HG03139 (cell line): ENCODE measurements around the gene KIF5B.
A peak's percentile ranks its signal among the peaks of the same experiment; 100 is the strongest.
"Not testable (repeated sequence)": the region's sequence is repeated elsewhere in the genome, so short reads cannot be mapped to it uniquely, and the experiment has no call there.

Experiments
- ATAC-seq: cut with Tn5 transposase; IDR thresholded peaks from one replicate; pipeline ENCODE4 v1.9.1; 2021; ENCODE audit not compliant: unreplicated experiment

Gene KIF5B

DNA sequence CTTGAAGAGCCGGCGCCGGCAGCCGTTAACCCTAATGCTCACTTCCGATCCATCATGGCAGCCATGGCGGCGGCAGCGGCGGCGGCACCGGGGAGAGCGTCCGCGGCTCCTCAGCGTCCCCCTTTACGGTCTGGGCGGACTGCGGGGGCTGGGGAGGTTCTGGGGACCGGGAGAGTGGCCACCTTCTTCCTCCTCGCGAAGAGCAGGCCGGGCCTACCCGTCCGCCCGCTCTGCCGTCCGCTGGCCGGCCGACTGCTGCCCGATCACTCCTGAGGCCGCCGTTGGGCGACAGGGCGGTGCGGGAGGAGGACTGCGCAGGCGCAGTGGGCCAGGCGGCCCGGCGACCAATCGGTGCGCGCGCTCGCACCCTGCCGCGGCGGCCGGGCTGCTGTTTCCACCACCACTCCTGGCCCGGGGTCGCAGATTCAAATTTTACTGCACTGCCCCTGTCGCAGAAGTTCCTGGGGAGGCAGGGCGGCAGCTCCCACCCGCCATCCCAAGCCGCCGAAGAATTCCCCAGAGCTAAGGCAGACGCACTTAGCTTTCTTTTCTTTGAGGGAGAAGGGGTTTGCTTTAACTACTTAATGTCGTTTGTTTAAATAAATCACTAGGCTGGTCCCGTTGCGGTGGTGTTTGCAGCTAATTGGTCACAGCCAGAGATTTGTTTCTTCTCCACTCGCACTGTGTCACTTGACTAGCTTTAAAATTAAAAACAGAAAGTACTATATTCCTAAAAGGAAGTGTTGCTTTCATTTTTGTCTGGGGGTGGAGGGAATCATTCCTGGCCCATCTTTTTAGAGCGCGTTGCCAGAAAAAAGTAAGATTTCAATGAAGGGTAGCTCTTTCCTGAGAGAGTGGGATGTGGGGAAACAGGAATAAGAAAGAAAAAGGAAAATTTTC is at the start of gene KIF5B:
TSS of gene KIF5B (minus strand) at position 290 of the 900 bp plus-strand sequence. CDS start 452 bp downstream, outside the sequence.
- ATAC-seq: peak; percentile 82

DNA sequence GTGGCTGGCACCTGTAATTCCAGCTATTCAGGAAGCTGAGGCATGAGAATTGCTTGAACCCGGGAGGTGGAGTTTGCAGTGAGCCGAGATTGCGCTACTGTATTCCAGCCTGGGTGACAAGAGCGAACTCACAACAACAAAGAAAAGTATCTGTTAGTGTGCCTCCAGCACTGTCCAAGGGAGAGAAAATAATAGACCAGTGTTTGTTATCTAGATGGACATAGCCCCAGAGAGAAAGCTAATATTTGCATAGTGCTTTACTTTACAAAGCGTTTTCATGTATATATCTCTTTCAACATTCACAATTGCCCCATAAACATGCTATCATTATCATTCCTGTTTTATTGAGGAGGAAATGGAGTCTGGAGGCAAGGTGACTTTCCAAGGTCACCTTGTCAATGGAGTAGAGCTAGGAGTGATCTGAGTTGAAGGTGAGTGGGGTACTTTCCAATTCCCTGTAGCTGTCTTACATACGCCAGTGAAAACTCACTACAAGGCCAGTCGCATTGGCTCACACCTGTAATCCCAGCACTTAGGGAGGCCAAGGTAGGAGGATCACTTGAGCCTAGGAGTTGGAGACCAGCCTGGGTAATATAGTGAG is 49.7 kb upstream of the KIF5B start:
- ATAC-seq: no peak

DNA sequence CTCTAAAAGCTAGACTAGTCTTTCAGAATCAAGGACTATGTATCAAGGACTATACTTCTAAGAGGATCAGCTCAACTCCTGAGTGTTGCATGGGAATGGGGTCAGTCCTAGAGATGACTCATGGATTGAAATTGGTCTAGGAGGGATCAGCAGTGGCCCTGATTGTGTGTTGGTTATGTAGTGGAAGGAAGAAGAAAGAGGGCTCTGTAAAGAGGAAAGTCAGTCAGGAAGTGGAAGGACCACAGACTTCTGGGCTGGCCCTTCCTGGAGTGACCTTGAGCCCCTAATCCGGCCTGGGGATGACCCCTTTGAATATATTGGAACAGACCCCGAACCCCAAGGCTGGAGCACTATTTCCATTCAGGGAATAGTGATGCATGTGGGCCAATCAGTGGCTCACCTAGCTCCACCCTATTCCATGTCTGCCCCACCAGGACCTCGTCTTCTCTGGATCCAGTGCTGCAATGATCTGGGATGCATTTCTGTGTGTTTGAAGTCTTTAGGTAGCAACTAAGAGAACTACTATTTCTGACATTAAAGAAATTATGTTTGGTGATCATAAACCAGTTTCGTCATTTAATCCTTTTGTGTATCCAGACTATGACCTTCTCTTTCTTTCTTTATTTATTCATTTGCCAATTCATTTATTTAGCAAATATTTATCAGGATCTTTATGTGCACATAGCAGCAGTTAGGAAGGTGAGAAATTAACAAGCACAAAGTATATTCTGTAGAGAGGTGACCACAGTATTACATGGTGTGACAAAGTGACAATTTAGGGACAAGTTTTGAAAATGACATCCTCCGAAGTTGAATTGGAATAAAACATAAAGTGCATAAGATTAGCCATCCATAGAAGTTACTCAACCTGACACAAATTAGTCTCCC is 48.6 kb upstream of the KIF5B start:
- ATAC-seq: no peak

DNA sequence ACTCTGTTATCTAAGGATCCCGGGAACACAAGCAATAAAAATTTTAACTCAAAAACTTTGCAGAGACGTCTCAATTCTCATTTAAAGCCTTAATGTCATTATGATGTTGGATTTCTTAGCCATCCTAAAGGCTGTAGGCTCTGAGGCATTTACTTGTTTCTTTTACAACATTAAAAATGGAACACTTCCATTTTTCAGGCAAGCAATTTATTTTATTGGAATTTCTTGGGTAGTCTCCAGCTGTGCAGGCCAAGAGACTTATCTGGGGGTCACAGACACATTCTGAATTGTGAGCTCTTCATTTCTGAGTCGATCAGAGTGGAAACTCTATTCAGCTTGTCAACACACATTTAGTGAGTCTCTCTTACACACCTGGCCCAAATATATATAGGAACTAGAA is 48.0 kb upstream of the KIF5B start:
- ATAC-seq: no peak

DNA sequence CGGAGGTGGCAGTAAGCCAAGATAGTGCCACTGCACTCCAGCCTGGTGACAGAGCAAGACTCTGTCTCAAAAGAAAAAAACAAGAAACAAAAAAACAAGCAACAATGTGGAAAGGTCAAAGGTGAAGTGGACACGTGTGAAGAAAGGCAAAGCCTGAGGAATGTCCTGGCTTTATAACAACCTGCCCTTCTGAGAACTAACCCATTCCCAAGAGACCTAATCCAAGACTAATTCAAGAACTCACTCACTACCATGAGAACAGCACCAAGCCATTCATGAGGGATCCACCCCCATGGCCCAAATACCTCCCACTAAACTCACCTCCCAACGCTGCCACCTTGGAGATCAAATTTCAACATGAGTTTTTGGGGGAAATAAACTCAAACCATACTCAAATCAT is 47.5 kb upstream of the KIF5B start:
- ATAC-seq: no peak

DNA sequence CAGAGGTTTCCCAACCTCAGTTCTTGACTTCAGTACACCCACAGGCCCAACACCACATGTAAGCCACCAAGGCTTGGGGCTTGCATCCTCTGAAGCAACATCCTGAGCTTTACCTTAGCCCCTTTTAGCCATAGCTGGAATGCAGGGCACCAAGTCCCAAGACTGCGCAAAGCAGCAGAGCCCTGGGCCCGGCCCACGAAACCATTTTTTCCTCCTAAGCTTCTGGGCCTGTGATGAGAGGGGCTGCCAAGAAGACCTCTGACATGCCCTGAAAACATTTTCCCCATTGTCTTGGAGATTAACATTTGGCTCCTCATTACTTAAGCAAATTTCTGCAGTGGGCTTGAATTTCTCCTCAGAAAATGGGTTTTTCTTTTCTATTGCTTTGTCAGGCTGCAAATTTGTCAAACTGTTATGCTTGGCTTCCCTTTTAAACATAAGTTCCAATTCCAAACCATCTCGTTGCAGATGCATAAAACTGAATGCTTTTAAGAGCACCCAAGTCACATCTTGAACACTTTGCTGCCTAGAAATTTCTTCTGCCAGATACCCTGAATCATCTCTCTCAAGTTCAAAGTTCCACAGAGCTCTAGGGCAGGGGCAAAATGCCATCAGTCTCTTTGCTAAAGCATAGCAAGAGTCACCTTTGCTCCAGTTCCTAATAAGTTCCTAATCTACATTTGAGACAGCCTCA is 42.5 kb upstream of the KIF5B start:
- not testable (repeated sequence) for ATAC-seq

DNA sequence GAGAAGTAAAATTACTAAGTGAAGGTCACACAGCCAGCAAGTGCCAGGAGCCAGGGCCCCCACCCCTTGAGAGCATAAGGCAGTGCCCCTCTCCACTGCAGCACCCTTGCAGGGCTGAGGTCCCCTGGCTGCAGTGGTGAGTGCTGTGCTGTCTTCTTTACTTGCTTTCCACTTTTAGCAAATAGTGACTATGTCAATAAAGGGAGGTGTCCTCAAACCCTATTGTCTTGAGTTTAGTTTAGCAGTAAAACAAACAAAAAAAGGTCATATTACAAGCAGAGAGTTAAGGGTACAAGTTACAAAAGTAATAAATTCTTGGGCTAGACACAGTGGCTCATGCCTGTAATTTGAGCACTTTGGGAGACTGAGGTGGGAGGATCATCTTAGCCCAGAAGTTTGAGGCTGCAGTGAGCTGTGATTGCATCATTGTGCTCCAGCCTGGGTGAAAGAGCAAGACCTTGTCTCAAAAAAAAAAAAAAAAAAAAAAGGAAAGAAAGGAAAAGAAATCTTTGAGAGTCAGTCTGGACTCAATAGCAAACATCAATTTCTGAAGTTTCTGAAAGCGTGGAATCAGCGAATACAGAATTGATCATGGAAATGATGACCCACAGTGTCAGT is 39.0 kb upstream of the KIF5B start:
- no peak for ATAC-seq

DNA sequence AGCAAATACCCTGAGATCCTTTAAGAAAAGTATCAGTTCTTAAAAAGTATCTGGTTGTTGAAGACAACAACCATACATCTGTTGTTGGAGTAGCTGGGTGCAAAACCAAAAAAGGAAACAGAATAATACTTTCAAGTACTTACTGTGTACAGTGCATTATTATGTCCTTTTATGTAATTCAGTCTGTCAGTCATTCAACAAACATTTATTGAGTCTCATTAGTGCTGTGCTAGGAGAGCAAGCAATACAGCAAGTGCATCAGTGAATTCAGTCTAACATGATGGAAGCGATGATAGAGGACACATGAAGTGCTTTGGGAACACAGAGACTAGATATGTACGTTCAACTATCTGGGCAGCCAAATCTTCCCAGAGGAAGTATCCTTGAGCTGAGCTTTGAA is 37.4 kb upstream of the KIF5B start:
- no peak for ATAC-seq

DNA sequence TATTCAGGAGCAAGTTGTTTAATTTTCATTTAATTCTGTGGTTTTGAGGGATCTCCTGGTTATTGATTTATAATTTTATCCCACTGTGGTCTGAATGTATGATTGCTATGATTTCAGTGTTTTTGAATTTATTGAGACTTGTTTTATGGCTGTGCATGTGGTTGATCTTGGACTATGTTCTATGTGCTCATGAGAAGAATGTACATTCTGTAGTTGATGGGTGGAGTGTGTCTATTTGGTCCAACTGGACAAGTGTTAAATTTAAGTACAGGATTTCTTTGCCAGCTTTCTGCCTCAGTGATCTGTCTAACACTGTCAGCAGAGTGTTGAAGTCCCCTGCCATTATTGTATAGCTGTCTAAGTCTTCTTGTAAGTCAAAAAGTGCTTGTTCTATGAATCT is 34.8 kb upstream of the KIF5B start:
- ATAC-seq: no peak

DNA sequence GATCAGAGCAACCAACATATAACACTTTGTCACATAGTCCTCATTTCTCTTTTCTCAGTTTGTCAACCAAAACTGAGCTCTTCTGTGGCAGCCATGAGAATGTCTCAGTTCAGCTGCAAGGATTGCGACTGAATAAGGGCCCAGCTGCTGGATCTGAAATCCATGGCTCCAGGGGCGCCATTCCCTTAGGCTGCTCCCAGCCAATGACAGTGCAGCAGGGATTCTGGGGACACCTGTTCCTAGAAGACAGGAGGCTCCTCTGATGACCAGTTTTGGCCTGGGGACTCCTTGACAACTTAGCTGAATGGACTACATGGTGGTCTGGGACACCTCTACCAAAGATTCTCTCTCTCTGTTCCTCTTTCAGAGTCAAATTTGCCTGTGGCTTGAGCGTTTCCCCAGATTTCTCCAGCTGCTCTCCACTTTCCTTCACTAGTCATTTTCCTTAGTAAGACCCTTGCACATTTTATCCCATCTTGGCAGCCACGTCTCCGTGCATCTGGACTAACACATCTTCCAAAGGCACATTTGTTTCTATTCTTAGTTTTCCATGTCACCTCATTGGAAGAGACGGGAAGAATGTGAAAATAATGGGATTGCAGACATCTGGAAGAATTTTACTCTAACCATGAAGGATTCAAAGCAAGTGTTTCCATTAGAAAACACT is 28.1 kb upstream of the KIF5B start:
- no peak for ATAC-seq

DNA sequence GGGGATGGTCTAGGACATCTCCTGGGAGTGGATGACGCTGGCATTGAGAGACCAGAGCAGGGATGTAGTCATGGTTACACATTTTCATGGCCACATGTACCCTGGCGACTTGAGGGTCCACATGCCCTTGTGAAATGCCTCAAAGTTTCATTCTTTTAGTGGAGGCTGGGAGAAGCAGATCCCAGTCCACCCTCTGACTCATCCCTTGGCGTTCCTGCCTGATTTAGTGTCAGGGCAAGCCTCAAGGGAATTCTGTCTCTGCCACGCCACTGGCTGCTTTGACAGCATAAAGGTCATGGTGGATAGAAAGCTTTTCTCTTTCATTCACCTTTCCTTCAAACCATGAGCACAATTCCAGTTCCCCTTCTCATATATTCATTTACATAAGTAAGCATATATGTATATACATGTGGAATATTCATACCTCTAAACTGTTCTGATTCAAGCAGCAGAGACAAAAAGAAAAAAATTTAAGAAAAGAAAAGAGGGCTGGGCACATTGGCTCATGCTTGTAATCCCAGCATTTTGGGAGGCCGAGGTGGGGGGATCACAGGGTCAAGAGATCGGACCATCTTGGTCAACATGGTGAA is 21.8 kb upstream of the KIF5B start:
- ATAC-seq: no peak

DNA sequence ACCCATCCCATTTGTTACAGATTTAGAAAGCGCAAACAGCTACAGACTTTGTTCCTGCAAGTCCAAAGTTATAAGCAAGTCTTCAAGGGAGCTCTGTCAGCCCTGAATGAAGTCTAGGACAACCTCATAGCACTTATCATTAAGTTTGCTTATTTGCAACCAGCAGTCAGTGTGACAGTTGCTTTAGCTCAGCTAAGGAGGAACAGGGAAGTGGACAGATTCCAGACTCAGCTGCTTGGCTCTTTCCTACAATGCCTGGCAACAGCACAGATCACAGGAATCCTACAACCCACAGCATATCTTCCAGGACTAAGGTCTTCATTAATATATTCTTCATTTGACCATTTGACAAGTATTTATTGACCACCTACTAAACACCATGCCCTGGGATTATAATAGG is 17.4 kb upstream of the KIF5B start:
- no peak for ATAC-seq

DNA sequence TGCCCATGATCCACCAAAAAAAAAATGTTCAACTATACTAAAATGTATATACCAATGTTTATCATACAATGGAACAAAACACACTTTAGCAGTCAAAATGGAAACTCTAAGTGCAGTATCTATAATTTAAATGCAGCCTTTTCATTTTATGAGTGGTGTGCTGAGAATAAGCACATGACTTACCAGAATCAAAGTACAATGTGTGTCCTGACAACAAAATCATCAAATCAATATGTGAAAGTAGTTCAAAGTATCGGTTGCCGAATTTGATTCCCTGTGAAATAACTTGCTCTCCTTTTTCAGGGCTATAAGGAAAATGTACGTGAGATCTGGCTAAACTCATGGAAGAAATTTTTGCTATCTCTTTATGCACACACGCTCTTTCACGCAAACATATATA is 16.9 kb upstream of the KIF5B start:
- no peak for ATAC-seq

DNA sequence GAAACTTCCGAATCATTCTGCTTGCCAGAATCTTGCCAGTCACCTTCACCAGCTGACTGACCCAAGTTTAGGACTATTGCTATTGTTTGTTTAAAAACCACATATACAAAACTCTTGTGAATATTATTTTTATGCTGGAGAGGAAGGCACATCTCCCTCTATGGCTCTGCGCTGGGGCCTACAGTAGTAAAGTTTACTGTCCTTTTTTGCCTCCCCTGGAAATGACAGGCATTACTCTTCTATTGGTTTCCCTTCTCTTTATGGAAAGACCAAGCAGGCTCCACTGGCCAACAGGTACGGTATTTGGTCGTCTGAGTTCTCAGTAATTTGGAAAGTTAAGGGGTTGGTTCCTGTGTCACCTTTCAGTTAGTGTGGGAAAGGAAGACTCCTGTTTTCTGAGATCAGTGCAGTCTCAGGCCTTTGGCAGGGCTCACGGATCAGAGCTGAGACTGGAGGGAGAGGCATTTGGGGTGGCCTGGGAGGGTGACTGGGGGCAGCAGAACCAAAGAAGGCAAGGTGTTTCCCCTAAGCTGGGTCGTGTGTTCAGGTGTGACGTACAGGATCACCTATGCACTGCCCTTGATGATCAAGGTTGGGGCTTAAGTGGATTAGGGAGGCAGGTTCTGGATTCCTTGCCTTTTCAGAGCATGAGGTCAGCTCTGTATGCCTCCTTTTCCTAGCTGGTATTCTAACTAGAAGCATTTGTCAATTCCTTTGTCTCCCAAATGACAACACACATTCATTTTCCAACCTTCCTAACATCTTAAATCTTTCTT is 16.0 kb upstream of the KIF5B start:
- ATAC-seq: no peak

DNA sequence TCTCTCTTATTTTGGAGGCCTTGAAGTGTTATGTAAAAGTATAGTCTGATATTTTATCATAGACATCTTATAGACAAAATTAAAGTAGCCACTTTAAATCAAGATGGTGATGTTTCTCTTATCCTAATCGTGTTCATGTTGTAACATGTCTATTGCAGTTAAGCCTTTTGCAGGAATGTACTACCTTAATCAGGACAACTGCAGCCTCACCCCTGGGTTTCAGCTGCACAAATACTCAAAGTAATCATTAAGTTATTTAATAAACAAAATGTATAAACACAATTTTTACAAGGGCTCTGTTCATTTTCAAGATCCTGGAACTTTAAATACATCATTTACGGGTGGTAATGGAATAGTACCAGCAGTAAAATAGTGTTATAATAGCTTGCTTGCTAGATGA is 14.4 kb upstream of the KIF5B start:
- ATAC-seq: no peak

DNA sequence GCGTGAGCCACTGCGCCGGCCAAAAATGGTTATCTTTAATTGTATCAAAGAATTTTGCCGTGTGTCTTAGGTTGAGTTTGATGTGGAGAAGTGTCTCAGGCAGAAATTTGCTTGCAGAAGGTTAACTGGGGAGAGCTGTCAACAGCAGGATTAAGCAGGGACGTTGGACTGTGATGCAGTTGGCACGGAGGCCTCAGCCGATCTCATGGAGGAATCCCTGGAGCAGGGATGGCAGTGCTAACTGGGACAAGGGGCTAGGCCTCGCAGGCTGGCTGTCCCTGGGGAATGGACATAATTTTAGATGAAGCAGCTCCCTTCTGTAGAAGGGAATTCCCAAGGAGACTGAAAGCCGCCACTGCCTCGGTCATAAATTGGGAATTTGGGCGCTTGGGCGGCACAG is 12.3 kb upstream of the KIF5B start:
- ATAC-seq: no peak

DNA sequence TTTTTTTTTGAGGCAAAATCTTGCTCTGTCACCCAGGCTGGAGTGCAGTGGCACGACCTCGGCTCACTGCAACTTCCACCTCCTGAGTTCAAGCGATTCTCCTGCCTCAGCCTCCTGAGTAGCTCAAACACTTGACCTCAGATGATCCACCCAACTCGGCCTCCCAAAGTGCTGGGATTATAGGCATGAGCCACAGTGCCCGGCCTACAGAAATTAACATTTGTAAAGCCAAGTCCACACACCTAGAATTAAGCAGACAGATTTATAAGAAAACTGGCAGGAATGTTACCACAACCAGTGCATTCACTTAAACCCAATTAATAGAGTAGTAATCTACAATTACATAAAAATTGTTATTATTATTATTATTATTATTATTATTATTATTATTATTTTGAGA is 11.7 kb upstream of the KIF5B start:
- not testable (repeated sequence) for ATAC-seq

DNA sequence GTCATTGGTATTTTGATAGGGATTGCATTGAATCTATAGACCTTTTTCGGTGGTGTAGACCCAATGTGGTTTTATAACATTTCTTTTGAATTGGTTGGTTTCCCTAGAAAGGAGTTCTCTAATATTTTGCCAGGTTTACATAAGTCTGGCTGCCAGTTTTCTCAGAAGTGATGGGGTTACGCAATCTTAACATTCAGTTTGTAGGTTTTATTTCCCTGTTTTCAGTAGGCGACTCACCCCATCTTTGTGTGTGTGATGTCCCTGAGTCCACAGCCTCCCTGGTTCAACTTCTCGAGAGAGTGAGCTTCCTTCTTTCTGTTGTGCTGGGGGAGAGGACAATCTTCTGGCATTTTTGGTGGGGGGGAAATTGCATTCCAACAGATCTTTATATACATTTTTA is 9.6 kb upstream of the KIF5B start:
- no peak for ATAC-seq

DNA sequence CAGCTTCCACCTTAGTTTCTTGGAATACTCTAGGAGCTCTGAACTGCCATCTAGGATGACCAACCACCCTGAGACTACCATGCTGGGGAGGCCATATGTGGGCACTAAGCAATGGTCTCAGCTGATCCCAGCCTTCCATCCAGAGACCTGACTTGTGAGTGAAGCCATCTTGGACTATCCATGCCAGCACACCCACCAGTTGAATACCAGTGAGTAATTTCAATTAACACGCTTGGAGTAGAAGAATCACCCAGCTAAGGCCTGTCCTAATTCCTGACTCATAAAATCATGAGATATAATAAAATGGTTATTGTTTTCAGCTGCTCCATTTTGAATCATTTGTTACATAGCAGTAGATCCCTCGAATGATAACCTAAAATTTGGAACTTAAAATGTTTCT is 5.2 kb upstream of the KIF5B start:
- ATAC-seq: no peak
